Tibial nerve (tissue), 4 donors: ENCODE data around the gene ARAP3. TPM values are rescaled to one million over a fixed set of nuclear protein-coding genes. Genes with fewer than 3 reads are reported as not detected.

ENCODE experiments used
- DNase-seq, 2 donors: peaks; one replicate each; pipeline ENCODE4 v3.0.0-alpha.2; 2019; ENCODE audit warnings: low spot score in 2 of 2
- H3K27ac ChIP-seq, 4 donors: fragments of 200-600 bp; sonication (generic) in 3 of 4; one replicate each; pipeline ENCODE4 v1.5.1; 2017 to 2019; ENCODE audit warnings: mild to moderate bottlenecking in 1 of 4
- H3K27me3 ChIP-seq, 2 donors: fragments of 200-600 bp; sonication (generic) in 1 of 2; one replicate each; pipeline versions ENCODE4 v1.5.1 to v1.6.0; 2017 to 2019
- H3K36me3 ChIP-seq, 3 donors: fragments of 200-600 bp; sonication (generic); one replicate each; pipeline ENCODE4 v1.5.1; 2018 to 2019
- H3K4me1 ChIP-seq, 4 donors: fragments of 200-600 bp; sonication (generic) in 3 of 4; one replicate each; pipeline ENCODE4 v1.5.1; 2017 to 2019
- H3K4me3 ChIP-seq, 4 donors: fragments of 200-600 bp; sonication (generic) in 3 of 4; one replicate each; pipeline ENCODE4 v1.5.1; 2017 to 2019; ENCODE audit warnings: mild to moderate bottlenecking in 1 of 4, moderate library complexity in 1 of 4
- H3K9me3 ChIP-seq, 4 donors: fragments of 200-600 bp; sonication (generic) in 3 of 4; one replicate each; pipeline ENCODE4 v1.5.1; 2017 to 2019
- CTCF ChIP-seq, 5 experiments: fragments of 200-600 bp in 3 of 5; fragments of 450-650 bp in 2 of 5; sonication (generic) in 3 of 5; IDR thresholded peaks; one replicate each; pipeline ENCODE4 v1.5.1; 2016 to 2019; ENCODE audit warnings: antibody characterized with exemption in 5 of 5, mild to moderate bottlenecking in 3 of 5, moderate library complexity in 2 of 5
- EP300 ChIP-seq, 2 donors: sonication (generic); formaldehyde crosslinking; IDR thresholded peaks; one replicate each; pipeline ENCODE4 v1.6.1; 2017; ENCODE audit warnings: antibody characterized with exemption in 2 of 2, mild to moderate bottlenecking in 1 of 2
- POLR2A ChIP-seq, 2 donors: fragments of 450-650 bp; IDR thresholded peaks; one replicate each; pipeline ENCODE4 v1.6.1; 2017; ENCODE audit warnings: antibody characterized with exemption in 2 of 2, mild to moderate bottlenecking in 2 of 2, moderate library complexity in 2 of 2
- WGBS, 2 donors: methylation state at CpG; one replicate each; pipeline ENCODE4 v1.1.5; 2018; 5-methylcytosine and 5-hydroxymethylcytosine counted together
- total RNA-seq, 4 donors: library from RNA; depleted of rRNA; stranded (reverse); fragments of >200 nt; gene quantifications; one replicate each; pipeline ENCODE4 v1.1.0, GENCODE V29; 2016

Gene ARAP3
- total RNA-seq, 4 donors from 2014 or later = 4.4 to 11.8 (median 9.4) TPM

- H3K27ac ChIP-seq = no peak overlapping the region
- no peak for TF ChIP-seq CTCF (IDR thresholded peaks at IDR 0.05)
- TF ChIP-seq EP300 (IDR thresholded peaks at IDR 0.05) = no peak
- TF ChIP-seq POLR2A (IDR thresholded peaks at IDR 0.05) = no peak
- H3K4me1 ChIP-seq = no peaks in the 10 kb centered on the region
- H3K4me3 ChIP-seq = no peak overlapping the region
- no peak for DNase-seq
- no peaks in the 10 kb centered on the region for H3K9me3 ChIP-seq
- peaks cover 0 to 30% (median 0%) of the 10 kb centered on the region in 3 donors for H3K36me3 ChIP-seq
- H3K27me3 ChIP-seq = no peaks in the 10 kb centered on the region
- WGBS, 2 donors = 84 to 92% methylated on average over 8 of the region's 8 CpGs
Measured at GRCh38 chr5:141663506-141663905, 18.5 kb downstream of the ARAP3 start.

GRCh38 chr5:141662028-141662427 is 20.0 kb downstream of the ARAP3 start:
- Histone ChIP-seq H3K4me1 (no peaks in the 10 kb centered on the region), H3K9me3 (no peaks in the 10 kb centered on the region), H3K27ac (no peak overlapping the region), H3K4me3 (no peak overlapping the region), H3K27me3 (no peaks in the 10 kb centered on the region), H3K36me3 (peaks cover 0 to 40% (median 0%) of the 10 kb centered on the region in 3 donors)
- WGBS, 2 donors = 75 to 79% methylated on average over 5 to 17 of the region's 17 CpGs
- no peak for DNase-seq
- TF ChIP-seq EP300 (IDR thresholded peaks at IDR 0.05) = no peak
- no peak for TF ChIP-seq POLR2A (IDR thresholded peaks at IDR 0.05)

GRCh38 chr5:141657937-141658545 is 24.0 kb downstream of the ARAP3 start:
- 70 to 83% methylated on average over 8 of the region's 8 CpGs for whole genome bisulfite sequencing, 2 donors
- Histone ChIP-seq H3K4me3 (no peak overlapping the region), H3K36me3 (peaks cover 0 to 49% (median 0%) of the 10 kb centered on the region in 3 donors)

GRCh38 chr5:141657404-141657803 is 24.6 kb downstream of the ARAP3 start:
- 91 to 97% methylated on average over 1 of the region's 1 CpG for WGBS, 2 donors
- TF ChIP-seq EP300 (IDR thresholded peaks at IDR 0.05) (no peak), CTCF (IDR thresholded peaks at IDR 0.05) (no peak), POLR2A (IDR thresholded peaks at IDR 0.05) (no peak)
- Histone ChIP-seq H3K4me3 (no peak overlapping the region), H3K27me3 (no peaks in the 10 kb centered on the region), H3K27ac (no peak overlapping the region), H3K9me3 (no peaks in the 10 kb centered on the region), H3K4me1 (no peaks in the 10 kb centered on the region), H3K36me3 (peaks cover 0 to 49% (median 0%) of the 10 kb centered on the region in 3 donors)
- no peak for DNase-seq

More at GRCh38 chr5:141657937-141658545, 24.0 kb downstream of the ARAP3 start:
- Histone ChIP-seq H3K27me3 (no peaks in the 10 kb centered on the region), H3K9me3 (no peaks in the 10 kb centered on the region), H3K27ac (no peak overlapping the region), H3K4me1 (no peaks in the 10 kb centered on the region)
- TF ChIP-seq EP300 (IDR thresholded peaks at IDR 0.05) (no peak), CTCF (IDR thresholded peaks at IDR 0.05) (no peak), POLR2A (IDR thresholded peaks at IDR 0.05) (no peak)
- no peak for DNase-seq

GRCh38 chr5:141656396-141656795 is 25.6 kb downstream of the ARAP3 start:
- Histone ChIP-seq H3K27me3 (no peaks in the 10 kb centered on the region), H3K36me3 (peaks cover 0 to 41% (median 0%) of the 10 kb centered on the region in 3 donors), H3K4me1 (peaks cover 0 to 6% (median 2%) of the 10 kb centered on the region in 4 donors), H3K4me3 (no peak overlapping the region), H3K27ac (no peak overlapping the region), H3K9me3 (no peaks in the 10 kb centered on the region)
- no peak for TF ChIP-seq POLR2A (IDR thresholded peaks at IDR 0.05)
- no peak for TF ChIP-seq CTCF (IDR thresholded peaks at IDR 0.05)
- no peak for TF ChIP-seq EP300 (IDR thresholded peaks at IDR 0.05)
- DNase-seq = no peak
- 89 to 96% methylated on average over 9 of the region's 9 CpGs for WGBS, 2 donors
